ENCODE results near the gene YWHAQ.
A peak's percentile ranks its signal among the peaks of the same experiment; 100 is the strongest.
"Not testable (repeated sequence)": the region's sequence is repeated elsewhere in the genome, so short reads cannot be mapped to it uniquely, and the experiment has no call there.

YWHAQ gene

DNA sequence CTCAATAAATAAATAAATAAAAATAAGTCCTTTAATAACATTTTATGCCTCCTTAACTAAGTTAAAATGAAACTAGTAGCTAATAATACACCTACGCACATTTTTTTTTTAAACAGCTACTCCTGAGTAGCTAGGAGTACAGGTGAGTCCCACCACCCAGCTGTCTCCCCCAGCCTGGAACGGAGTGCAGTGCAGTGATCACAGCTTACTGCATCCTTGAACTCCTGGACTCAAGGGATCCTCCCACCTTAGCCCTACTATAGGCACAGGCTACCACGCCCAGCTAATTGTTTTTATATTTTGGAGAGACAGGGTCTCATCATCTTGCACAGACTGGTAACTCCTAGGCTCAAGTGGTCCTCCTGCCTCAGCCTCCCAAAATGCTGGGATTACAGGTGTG is 28.4 kb downstream of the YWHAQ start:
- CTCF ChIA-PET: interaction anchor here (0.5 kb wide), 2 partner anchors 180 to 187 kb away, joined by 3 read pairs; no protein-coding TSS in a partner anchor

DNA sequence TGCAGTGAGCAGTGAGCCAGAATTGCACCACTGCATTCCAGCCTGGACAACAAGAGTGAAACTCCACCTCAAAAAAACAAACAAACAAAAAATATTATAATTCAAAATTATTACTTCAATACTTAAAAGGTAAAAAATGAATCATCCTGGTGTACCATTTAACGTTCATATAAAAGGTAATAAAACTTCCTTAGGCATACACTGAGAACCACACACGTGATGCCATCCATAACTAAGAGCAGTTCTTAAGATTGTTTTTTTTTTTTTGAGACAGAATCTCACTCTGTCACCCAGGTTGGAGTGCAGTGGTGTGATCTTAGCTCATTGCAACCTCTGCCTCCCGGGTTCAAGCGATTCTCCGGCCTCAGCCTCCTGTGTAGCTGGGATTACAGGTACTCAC is 29.4 kb downstream of the YWHAQ start:
- ChIA-PET POLR2A (ENCODE audit: low non-redundant PET) (no interaction called here), CTCF (no interaction called here)
- TF ChIP-seq, protein P1, sequence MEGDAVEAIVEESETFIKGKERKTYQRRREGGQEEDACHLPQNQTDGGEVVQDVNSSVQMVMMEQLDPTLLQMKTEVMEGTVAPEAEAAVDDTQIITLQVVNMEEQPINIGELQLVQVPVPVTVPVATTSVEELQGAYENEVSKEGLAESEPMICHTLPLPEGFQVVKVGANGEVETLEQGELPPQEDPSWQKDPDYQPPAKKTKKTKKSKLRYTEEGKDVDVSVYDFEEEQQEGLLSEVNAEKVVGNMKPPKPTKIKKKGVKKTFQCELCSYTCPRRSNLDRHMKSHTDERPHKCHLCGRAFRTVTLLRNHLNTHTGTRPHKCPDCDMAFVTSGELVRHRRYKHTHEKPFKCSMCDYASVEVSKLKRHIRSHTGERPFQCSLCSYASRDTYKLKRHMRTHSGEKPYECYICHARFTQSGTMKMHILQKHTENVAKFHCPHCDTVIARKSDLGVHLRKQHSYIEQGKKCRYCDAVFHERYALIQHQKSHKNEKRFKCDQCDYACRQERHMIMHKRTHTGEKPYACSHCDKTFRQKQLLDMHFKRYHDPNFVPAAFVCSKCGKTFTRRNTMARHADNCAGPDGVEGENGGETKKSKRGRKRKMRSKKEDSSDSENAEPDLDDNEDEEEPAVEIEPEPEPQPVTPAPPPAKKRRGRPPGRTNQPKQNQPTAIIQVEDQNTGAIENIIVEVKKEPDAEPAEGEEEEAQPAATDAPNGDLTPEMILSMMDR (conservative IDR thresholded peaks at IDR 0.05; ENCODE audit: low read depth): no peak
- H3K27ac ChIP-seq: no peak overlapping the region
- no peak for DNase-seq (ENCODE audit: low spot score)

More for the DNA sequence above, 28.4 kb downstream of the YWHAQ start:
- TF ChIP-seq, protein P1 (conservative IDR thresholded peaks at IDR 0.05; ENCODE audit: low read depth): no peak
- no peak for DNase-seq (ENCODE audit: low spot score)
- POLR2A ChIA-PET (ENCODE audit: low non-redundant PET): no interaction called here
- H3K27ac ChIP-seq: no peak overlapping the region

DNA sequence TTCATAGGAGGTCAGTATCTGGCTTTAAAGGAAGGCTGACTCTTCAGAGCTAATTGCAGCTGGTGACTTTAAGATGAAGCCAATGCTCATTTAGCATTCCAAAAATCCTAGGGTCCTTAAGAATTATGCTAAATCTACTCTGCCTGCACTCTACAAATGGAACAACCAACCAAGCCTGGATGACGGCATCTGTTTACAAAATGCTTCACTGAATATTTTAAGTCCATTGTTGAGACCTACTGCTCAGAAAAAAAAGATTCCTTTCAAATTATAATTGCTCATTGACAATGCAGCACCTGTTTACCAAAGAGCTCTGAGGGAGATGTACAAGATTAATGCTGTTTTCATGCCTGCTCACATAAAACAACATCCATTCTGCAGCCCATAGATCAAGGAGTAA is 31.4 kb downstream of the YWHAQ start:
- DNase-seq (ENCODE audit: low spot score): no peak
- CTCF ChIA-PET: interaction anchor here (0.6 kb wide), 1 partner anchor 19 kb away, joined by 3 read pairs; no protein-coding TSS in a partner anchor
- no peak overlapping the region for H3K27ac ChIP-seq
- POLR2A ChIA-PET (ENCODE audit: low non-redundant PET): no interaction called here
- TF ChIP-seq, protein P1 (conservative IDR thresholded peaks at IDR 0.05; ENCODE audit: low read depth): no peak

DNA sequence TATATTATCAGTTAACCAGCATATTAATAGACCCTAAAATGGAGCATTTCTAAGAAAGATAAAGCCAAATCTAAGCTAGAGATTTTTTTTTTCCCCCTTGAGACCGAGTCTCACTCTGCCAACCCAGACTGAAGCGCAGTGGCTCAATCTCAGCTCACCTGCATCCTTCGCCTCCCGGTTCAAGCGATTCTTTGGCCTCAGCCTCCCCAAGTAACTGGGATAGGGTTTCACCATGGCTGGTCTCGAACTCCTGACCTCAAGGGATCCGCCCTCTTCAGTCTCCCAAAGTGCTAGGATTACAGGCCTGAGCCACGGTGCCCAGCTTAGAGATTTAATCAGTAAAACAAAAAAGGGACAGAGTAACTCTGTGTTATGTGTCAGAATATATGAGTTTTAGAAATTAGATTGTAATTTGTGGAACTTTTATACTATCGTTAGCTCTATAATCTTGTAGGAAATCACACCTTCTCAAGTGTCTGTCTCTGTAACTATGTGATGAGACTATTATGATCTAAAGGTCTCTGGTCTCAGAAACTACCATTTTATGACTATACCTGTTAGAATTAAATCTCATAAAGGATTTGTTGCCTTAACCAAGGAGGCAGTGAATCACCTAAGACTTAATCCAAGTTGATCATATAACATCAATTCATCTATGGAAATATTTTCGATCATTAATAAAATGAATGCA is 34.0 kb downstream of the YWHAQ start:
- ChIA-PET POLR2A (ENCODE audit: low non-redundant PET) (interaction anchor here (0.6 kb wide), 1 partner anchor 457 kb away, joined by 4 read pairs; no protein-coding TSS in a partner anchor), CTCF (interaction anchor here (0.6 kb wide), 1 partner anchor 186 kb away, joined by 5 read pairs; no protein-coding TSS in a partner anchor)
- H3K27ac ChIP-seq: no peak overlapping the region; the same call in 1 of the 2 replicates
- TF ChIP-seq, protein P1 (conservative IDR thresholded peaks at IDR 0.05; ENCODE audit: low read depth): no peak
- no peak for DNase-seq (ENCODE audit: low spot score)

DNA sequence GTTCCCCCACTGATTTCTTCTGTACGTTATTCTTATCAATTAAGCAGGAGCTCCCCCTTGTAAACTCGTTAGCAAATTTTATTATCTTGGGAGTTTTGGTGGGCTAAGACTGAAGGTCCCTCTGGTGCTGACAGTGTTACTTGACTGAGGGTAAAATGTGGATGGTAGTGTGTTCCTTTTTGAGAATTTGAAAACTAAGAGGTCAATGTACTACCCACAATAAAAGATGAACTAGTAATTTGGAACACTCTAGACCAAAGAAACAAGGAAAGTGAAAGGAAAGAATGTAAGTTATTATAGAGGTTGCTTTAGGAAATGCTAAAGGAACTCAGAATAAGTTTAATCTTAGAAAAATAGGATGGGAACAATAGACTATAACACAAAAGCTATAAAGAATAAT is 35.1 kb downstream of the YWHAQ start:
- POLR2A ChIA-PET (ENCODE audit: low non-redundant PET): no interaction called here
- H3K27ac ChIP-seq: no peak overlapping the region
- TF ChIP-seq, protein P1 (conservative IDR thresholded peaks at IDR 0.05; ENCODE audit: low read depth): no peak
- CTCF ChIA-PET: interaction anchor here (0.6 to 1.2 kb wide), 2 partner anchors 11 to 25 kb away, joined by 3 read pairs; no protein-coding TSS in a partner anchor
- no peak for DNase-seq (ENCODE audit: low spot score)

DNA sequence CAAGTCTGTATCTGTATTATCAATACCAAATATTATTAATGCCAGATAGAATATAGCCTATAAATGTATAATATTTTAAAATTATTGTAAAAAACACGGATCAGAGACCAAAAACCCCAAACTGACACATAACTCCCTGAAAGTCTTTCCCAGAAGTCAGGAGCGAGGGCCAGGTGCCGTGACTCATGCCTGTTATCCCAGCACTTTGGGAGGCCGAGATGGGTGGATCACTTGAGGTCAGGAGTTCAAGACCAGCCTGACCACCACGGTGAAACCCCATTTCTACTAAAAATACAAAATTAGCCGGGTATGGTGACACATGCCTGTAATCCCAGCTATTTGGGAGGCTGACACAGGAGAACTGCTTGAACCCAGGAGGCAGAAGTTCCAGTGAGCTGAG is 35.5 kb downstream of the YWHAQ start:
- POLR2A ChIA-PET (ENCODE audit: low non-redundant PET); DNase-seq (ENCODE audit: low spot score): not testable (repeated sequence)
- CTCF ChIA-PET: interaction anchor here (0.6 to 1.2 kb wide), 2 partner anchors 12 to 24 kb away, joined by 3 read pairs; no protein-coding TSS in a partner anchor
- H3K27ac ChIP-seq: peak overlapping the region; percentile 53
